GM12878 (cell line): ENCODE results near the gene CHD1.

Experiments used
- ASH2L ChIP-seq: fragments of 300-600, 200-600 bp; sonication (generic); IDR thresholded peaks from 2 replicates; pipeline ENCODE4 v1.6.1; 2017; ENCODE audit warnings: low read depth, mild to moderate bottlenecking, borderline replicate concordance
- POLR2AphosphoS5 ChIP-seq: IDR thresholded peaks from 2 replicates; pipeline ENCODE4 v1.6.1; 2011; ENCODE audit warnings: mild to moderate bottlenecking, low read length, inconsistent platforms
- TARDBP ChIP-seq: IDR thresholded peaks from 2 replicates; pipeline ENCODE4 v1.6.1; 2016; ENCODE audit warnings: borderline replicate concordance
- TBL1XR1 ChIP-seq: IDR thresholded peaks from 2 replicates; pipeline ENCODE4 v1.6.1; 2012; ENCODE audit warnings: low read depth, low read length, improper control_type of control experiment
- TF ChIP-seq, protein P1 (sequence below), 3 experiments: IDR thresholded peaks in 2 of 3; conservative IDR thresholded peaks in 1 of 3; 2 replicates each; pipeline ENCODE4 v1.5.1; 2011; ENCODE audit warnings: low read depth in 3 of 3, low read length in 3 of 3, mild to moderate bottlenecking in 3 of 3, control low read depth in 2 of 3, moderate library complexity in 2 of 3, inconsistent platforms in 1 of 3, mixed read lengths in 1 of 3; ENCODE audit not compliant: control insufficient read depth in 2 of 3, insufficient read depth in 1 of 3; ENCODE audit errors: extremely low read depth in 1 of 3
- TF ChIP-seq, protein P2 (sequence below): IDR thresholded peaks from 2 replicates; pipeline ENCODE4 v1.6.1; 2011; ENCODE audit warnings: borderline replicate concordance, low read depth, mild to moderate bottlenecking, moderate library complexity, mixed read lengths, low read length; ENCODE audit not compliant: insufficient read depth; ENCODE audit errors: extremely low read length

DNA sequence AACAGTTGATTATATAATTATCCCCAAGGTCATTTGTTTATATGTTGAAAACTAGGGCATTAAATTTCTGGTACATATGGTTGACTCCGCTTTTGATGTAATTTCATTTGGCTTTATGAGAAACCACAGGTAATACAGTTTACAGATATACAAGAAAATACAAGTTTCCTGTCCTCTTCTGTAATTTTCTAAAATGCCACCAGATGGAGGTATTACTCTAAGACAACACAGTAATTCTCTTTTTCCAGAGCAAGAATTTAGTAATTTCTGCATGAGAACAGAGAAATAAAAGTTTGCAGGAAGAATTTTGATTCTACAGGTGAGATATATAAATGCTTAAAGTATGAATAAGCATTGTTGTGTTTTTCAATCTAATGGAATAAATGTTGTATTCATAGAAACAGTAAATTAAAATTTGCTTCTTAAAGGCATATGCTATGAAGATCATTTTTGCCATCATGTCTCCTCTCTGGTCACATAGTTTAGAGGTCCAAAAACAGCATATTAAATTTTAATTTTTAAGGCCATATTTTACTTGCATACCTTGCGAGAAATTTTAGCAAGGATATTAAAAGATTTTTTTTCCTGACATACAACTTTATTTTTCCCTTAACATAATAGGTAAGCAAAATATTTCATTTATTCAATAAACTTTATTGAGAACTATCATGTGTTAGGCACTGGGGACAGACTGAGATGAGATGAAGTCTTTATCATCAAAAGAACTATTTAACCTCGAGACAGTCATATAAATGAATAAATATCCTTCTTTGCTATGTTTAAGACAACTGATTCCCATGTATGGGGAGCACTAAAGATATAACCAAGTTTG is 22.7 kb downstream of the CHD1 start:
- TF ChIP-seq TARDBP (no peak), POLR2AphosphoS5 (no peak), TBL1XR1 (no peak), ASH2L (no peak)
- TF ChIP-seq, protein P1, sequence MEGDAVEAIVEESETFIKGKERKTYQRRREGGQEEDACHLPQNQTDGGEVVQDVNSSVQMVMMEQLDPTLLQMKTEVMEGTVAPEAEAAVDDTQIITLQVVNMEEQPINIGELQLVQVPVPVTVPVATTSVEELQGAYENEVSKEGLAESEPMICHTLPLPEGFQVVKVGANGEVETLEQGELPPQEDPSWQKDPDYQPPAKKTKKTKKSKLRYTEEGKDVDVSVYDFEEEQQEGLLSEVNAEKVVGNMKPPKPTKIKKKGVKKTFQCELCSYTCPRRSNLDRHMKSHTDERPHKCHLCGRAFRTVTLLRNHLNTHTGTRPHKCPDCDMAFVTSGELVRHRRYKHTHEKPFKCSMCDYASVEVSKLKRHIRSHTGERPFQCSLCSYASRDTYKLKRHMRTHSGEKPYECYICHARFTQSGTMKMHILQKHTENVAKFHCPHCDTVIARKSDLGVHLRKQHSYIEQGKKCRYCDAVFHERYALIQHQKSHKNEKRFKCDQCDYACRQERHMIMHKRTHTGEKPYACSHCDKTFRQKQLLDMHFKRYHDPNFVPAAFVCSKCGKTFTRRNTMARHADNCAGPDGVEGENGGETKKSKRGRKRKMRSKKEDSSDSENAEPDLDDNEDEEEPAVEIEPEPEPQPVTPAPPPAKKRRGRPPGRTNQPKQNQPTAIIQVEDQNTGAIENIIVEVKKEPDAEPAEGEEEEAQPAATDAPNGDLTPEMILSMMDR (IDR thresholded peaks at IDR 0.05 in 2 of 3, conservative IDR thresholded peaks at IDR 0.05 in 1 of 3; ENCODE audit: control insufficient read depth in 2 of 3, extremely low read depth in 1 of 3, insufficient read depth in 1 of 3, low read depth in 3 of 3, low read length in 3 of 3): peak; percentile 47 to 65 (median 47); a peak in 5 of 6 replicates
- TF ChIP-seq, protein P2, sequence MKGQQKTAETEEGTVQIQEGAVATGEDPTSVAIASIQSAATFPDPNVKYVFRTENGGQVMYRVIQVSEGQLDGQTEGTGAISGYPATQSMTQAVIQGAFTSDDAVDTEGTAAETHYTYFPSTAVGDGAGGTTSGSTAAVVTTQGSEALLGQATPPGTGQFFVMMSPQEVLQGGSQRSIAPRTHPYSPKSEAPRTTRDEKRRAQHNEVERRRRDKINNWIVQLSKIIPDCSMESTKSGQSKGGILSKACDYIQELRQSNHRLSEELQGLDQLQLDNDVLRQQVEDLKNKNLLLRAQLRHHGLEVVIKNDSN: no peak
